HEK293T (cell line): ENCODE results near the gene GGA1.

ENCODE experiments used
- CTCF ChIA-PET: fragments of 350-600 bp; formaldehyde crosslinking; extraction: SDS; loops from one replicate; lab custom pipeline; 2021; ENCODE audit warnings: antibody characterized with exemption, inconsistent platforms; lab: Yijun Ruan, JAX
- POLR2A ChIA-PET: fragments of 350-600 bp; formaldehyde crosslinking; extraction: SDS; loops from one replicate; lab custom pipeline; 2020; ENCODE audit warnings: antibody characterized with exemption, inconsistent platforms; lab: Yijun Ruan, JAX
- DNase-seq: peaks from one replicate; pipeline ENCODE4 v3.0.0; 2012; ENCODE audit warnings: mixed read lengths; ENCODE audit errors: extremely low spot score
- ARNT ChIP-seq: fragments of 450-650 bp; IDR thresholded peaks from 2 replicates; pipeline ENCODE4 v1.6.1; 2017; ENCODE audit warnings: mild to moderate bottlenecking
- BHLHE40 ChIP-seq: fragments of 450-650 bp; IDR thresholded peaks from 2 replicates; pipeline ENCODE4 v1.6.1; 2016; ENCODE audit warnings: mild to moderate bottlenecking, moderate library complexity, borderline replicate concordance
- CTBP1 ChIP-seq: fragments of 450-650 bp; IDR thresholded peaks from 2 replicates; pipeline ENCODE4 v1.6.1; 2016; ENCODE audit warnings: borderline replicate concordance
- ELF4 ChIP-seq: fragments of 450-650 bp; IDR thresholded peaks from 2 replicates; pipeline ENCODE4 v1.6.1; 2017; ENCODE audit warnings: antibody characterized with exemption
- FOXA1 ChIP-seq: fragments of 450-650 bp; IDR thresholded peaks from 2 replicates; pipeline ENCODE4 v1.6.1; 2016; ENCODE audit warnings: mild to moderate bottlenecking
- FOXK2 ChIP-seq: fragments of 450-650 bp; IDR thresholded peaks from 2 replicates; pipeline ENCODE4 v1.6.1; 2016; ENCODE audit warnings: mild to moderate bottlenecking
- FOXM1 ChIP-seq: fragments of 450-650 bp; IDR thresholded peaks from 2 replicates; pipeline ENCODE4 v1.6.1; 2017; ENCODE audit warnings: mild to moderate bottlenecking, borderline replicate concordance
- HDGF ChIP-seq: fragments of 450-650 bp; IDR thresholded peaks from 2 replicates; pipeline ENCODE4 v1.6.1; 2017; ENCODE audit warnings: antibody characterized with exemption, borderline replicate concordance
- L3MBTL2 ChIP-seq: fragments of 450-650 bp; conservative IDR thresholded peaks from 2 replicates; pipeline ENCODE4 v1.6.1; 2016; ENCODE audit warnings: mild to moderate bottlenecking
- LEF1 ChIP-seq: fragments of 450-650 bp; IDR thresholded peaks from 2 replicates; pipeline ENCODE4 v1.6.1; 2017; ENCODE audit warnings: mild to moderate bottlenecking, borderline replicate concordance
- NFRKB ChIP-seq: fragments of 450-650 bp; IDR thresholded peaks from 2 replicates; pipeline ENCODE4 v1.6.1; 2016; ENCODE audit warnings: mild to moderate bottlenecking, moderate library complexity
- PKNOX1 ChIP-seq: fragments of 450-650 bp; IDR thresholded peaks from 2 replicates; pipeline ENCODE4 v1.6.1; 2016
- SP1 ChIP-seq: fragments of 450-650 bp; IDR thresholded peaks from 2 replicates; pipeline ENCODE4 v1.6.1; 2017
- SUZ12 ChIP-seq: fragments of 450-650 bp; IDR thresholded peaks from 2 replicates; pipeline ENCODE4 v1.6.1; 2016; ENCODE audit warnings: mild to moderate bottlenecking
- TARDBP ChIP-seq: fragments of 450-650 bp; IDR thresholded peaks from 2 replicates; pipeline ENCODE4 v1.6.1; 2016
- ZNF384 ChIP-seq: fragments of 450-650 bp; IDR thresholded peaks from 2 replicates; pipeline ENCODE4 v1.6.1; 2016

GGA1 gene

GRCh38 chr22:37659066-37659896 lies 50.6 kb downstream of the GGA1 start:
- TF ChIP-seq FOXK2 (no peak), PKNOX1 (no peak), SUZ12 (no peak), FOXM1 (no peak), ELF4 (no peak), L3MBTL2 (peak; percentile 55)
- DNase-seq, result no peak
- ChIA-PET CTCF (interaction anchor here (0.5 to 5.3 kb wide), 6 partner anchors 16 to 67 kb away, joined by 3 to 40 read pairs (median 18); no protein-coding TSS in a partner anchor), POLR2A (interaction anchor here (0.7 to 6.3 kb wide), 18 partner anchors 8 to 185 kb away, joined by 3 to 105 read pairs (median 8); partner anchors contain the start of genes ANKRD54, GGA1, LGALS1 and NOL12)

- no peak for DNase-seq
- TF ChIP-seq NFRKB, result no peak
- TF ChIP-seq SUZ12, result no peak
- TF ChIP-seq LEF1, result no peak
- TF ChIP-seq L3MBTL2, result no peak
- TF ChIP-seq ARNT, result no peak
- TF ChIP-seq FOXK2, result no peak
- no peak for TF ChIP-seq TARDBP
- no peak for TF ChIP-seq ZNF384
- TF ChIP-seq FOXM1, result no peak
- no peak for TF ChIP-seq HDGF
- no peak for TF ChIP-seq SP1
- CTCF ChIA-PET, result interaction anchor here (0.6 to 5.3 kb wide), 6 partner anchors 10 to 373 kb away, joined by 3 to 40 read pairs (median 4); no protein-coding TSS in a partner anchor
- POLR2A ChIA-PET, result interaction anchor here (1.1 to 6.3 kb wide), 10 partner anchors 13 to 142 kb away, joined by 4 to 105 read pairs (median 25); partner anchors contain the start of genes GGA1, LGALS1, NOL12 and SH3BP1
These were observed 51.5 kb downstream of the GGA1 start for GRCh38 chr22:37659897-37660708.

GRCh38 chr22:37660709-37661045 lies 52.0 kb downstream of the GGA1 start:
- ChIA-PET CTCF (interaction anchor here (0.6 to 5.3 kb wide), 9 partner anchors 11 to 372 kb away, joined by 3 to 40 read pairs (median 4); no protein-coding TSS in a partner anchor), POLR2A (interaction anchor here (1.0 to 6.3 kb wide), 11 partner anchors 13 to 147 kb away, joined by 3 to 105 read pairs (median 6); partner anchors contain the start of genes GCAT, GGA1, LGALS1 and NOL12)
- no peak for DNase-seq
- no peak for TF ChIP-seq FOXM1
- no peak for TF ChIP-seq NFRKB
- TF ChIP-seq PKNOX1, result no peak
- no peak for TF ChIP-seq BHLHE40
- no peak for TF ChIP-seq FOXA1
- TF ChIP-seq CTBP1, result no peak
- no peak for TF ChIP-seq ARNT
- no peak for TF ChIP-seq L3MBTL2

- ChIA-PET CTCF (interaction anchor here (0.6 to 5.3 kb wide), 15 partner anchors 10 to 371 kb away, joined by 3 to 40 read pairs (median 4); partner anchors contain the start of gene NOL12), POLR2A (interaction anchor here (0.6 to 6.3 kb wide), 11 partner anchors 12 to 146 kb away, joined by 3 to 105 read pairs (median 6); partner anchors contain the start of genes GCAT, GGA1, LGALS1 and NOL12)
- TF ChIP-seq ZNF384, result peak; percentile 87
- TF ChIP-seq FOXM1, result no peak
- TF ChIP-seq CTBP1, result peak; percentile 77; the same call in 1 of the 2 replicates
- peak; percentile 75 for TF ChIP-seq PKNOX1
- peak; percentile 64 for DNase-seq
These were observed 52.7 kb downstream of the GGA1 start for GRCh38 chr22:37661160-37661924.

- POLR2A ChIA-PET, result interaction anchor here (1.2 to 6.3 kb wide), 5 partner anchors 11 to 140 kb away, joined by 3 to 105 read pairs (median 13); partner anchors contain the start of genes GGA1, LGALS1 and NOL12
- CTCF ChIA-PET, result interaction anchor here (0.8 to 5.3 kb wide), 10 partner anchors 10 to 201 kb away, joined by 3 to 40 read pairs (median 4); partner anchors contain the start of gene NOL12
These were observed 53.4 kb downstream of the GGA1 start for GRCh38 chr22:37662039-37662438.

More at GRCh38 chr22:37662039-37662438, 53.4 kb downstream of the GGA1 start:
- TF ChIP-seq BHLHE40 (no peak), LEF1 (no peak), HDGF (no peak), PKNOX1 (no peak), L3MBTL2 (no peak), ELF4 (no peak), SUZ12 (no peak), FOXK2 (no peak), ZNF384 (no peak), TARDBP (no peak), ARNT (no peak), CTBP1 (no peak), FOXA1 (no peak), FOXM1 (no peak), SP1 (no peak)
- no peak for DNase-seq
